KOPT-K1 (cell line): Measurements from ENCODE around the gene FAM20C.

Experiments used
- H3K27ac ChIP-seq: fragments of 200-600 bp; sonication (generic); 2 replicates; pipeline ENCODE4 v1.5.1; 2016; ENCODE audit warnings: antibody characterized with exemption, mild to moderate bottlenecking, low read depth, low read length; ENCODE audit not compliant: poor library complexity, severe bottlenecking
- H3K36me3 ChIP-seq: fragments of 200-600 bp; sonication (generic); 2 replicates; pipeline ENCODE4 v1.5.1; 2017; ENCODE audit warnings: antibody characterized with exemption, mild to moderate bottlenecking, low read length, moderate library complexity; ENCODE audit not compliant: insufficient read depth
- H3K9me3 ChIP-seq: fragments of 200-600 bp; sonication (generic); 2 replicates; pipeline ENCODE4 v1.5.1; 2017; ENCODE audit warnings: antibody characterized with exemption, low read length, mild to moderate bottlenecking; ENCODE audit not compliant: insufficient read depth, poor library complexity, severe bottlenecking

The FAM20C gene

DNA sequence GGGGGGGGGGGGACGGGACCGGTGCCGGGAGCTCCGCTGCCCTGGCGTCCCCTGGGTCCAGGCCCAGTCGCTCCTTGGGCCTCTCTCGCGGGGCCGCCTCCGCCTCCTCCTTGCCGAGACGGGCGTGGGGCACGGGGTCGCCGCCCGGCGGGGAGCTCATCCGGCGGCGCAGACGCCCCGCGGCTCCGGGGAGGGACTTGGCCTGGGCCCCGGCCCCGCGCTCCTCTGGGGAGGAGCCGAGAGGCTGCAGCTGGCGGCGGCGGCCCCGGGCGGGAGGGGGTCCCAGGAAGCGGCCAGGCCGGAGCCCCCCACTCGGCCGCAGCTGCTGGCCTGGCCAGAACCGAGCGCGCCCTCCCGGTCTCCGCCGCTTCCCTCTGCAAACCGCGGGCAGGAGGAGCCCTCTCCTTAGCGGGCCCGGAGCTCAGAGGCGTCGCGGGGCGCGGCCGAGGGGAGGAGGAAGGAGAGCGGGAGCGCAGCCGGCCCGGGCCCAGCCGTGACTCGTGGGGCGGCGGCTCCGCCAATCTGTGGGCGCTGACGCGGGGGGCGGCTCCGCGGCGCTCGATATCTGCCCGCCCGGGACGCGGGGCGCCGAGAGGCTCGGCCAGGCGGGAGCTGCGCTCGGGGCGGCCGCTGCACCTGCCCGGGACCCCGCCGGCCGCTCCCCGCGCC is at the start of gene FAM20C:
Gene FAM20C (plus strand): TSS at position 591 of the 669 bp plus-strand sequence. CDS start 629 bp downstream, outside the sequence.
- Histone ChIP-seq H3K27ac (peak within 1 kb of the TSS; percentile 14), H3K9me3 (no peaks in the 10 kb centered on the region), H3K36me3 (no peaks in the 10 kb centered on the region)

DNA sequence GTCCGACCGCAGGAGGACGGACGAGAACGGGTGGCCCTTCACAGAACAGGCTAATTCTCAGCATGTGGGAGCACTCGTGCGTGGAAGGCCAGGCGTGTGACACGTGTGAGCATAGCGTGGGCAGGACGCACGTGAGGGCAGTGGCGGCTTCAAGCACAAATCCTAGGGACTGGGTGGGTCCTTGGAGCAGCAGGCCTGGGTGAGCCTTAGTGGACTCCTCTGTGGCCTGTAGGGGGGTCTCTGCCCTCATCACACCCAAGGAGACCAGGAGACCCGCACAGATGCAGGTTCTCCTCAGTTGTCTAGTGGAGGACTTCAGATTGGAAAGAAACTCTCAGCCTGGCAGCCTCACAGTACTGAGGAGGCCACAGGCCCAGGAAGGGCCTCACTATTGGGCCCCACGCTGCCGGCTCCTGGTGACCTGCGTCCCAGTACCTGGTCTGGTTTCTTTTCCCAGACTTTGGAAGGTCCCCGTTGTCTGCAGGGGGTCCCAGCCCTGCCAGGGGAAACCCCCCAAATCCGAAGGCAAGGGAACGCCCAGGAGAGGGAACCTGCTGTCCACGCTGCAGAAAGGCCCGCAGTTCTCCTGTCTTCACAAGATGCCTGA is 49.1 kb upstream of the FAM20C start:
- Histone ChIP-seq H3K36me3 (peaks cover 8% of the 10 kb centered on the region; the same call in 1 of the 2 replicates), H3K27ac (no peak overlapping the region)

DNA sequence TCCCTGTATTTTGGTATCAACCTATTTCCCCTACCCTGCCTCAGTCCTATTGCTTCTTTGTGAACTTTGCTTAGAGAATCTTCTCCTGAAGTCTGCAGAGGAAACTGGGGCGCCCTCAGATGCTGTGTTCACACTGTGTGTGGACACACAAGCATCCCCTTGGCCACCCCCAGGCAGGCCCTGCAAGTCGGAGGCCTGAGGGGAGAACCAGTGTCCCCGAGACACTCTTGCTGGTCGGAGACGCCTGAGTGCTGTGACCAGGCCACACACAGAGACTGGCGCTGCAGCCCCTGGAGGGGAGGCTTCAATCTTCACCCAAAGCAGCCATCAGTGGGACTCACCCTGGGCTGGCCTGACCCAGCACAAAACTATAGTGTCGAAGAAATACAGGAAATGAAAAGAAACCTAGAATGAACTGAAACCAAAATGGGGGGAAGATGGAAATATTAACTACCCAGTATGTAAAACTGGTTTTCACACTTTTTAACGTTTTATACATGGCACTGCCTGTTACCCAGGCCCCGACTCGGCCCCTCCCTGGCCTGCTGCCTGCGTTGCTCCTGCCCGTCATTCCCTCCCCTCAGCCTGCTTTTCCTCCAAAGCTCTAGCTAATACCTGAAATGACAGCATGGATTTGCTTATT is 48.4 kb upstream of the FAM20C start:
- Histone ChIP-seq H3K36me3 (peaks cover 8% of the 10 kb centered on the region; the same call in 1 of the 2 replicates), H3K27ac (no peak overlapping the region), H3K9me3 (no peaks in the 10 kb centered on the region)

More for the DNA sequence above, 49.1 kb upstream of the FAM20C start:
- no peaks in the 10 kb centered on the region for H3K9me3 ChIP-seq

DNA sequence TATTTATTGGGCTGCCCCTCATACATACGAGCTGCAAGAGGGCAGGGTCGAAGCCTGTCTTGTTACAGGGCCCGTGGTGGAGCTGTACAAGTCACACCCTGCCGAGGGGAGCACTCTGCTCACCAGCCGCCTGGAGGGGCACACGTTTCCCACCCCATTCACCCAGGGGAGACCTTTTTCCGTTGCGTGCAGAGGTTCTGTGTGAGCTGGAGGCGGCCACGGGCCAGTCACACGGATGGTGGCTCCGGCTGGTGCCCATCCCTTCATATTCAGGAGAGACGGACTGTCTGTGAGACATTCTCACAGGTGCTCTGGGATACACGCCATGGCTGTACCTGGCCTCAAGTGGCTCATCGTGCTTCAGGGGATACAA is 47.9 kb upstream of the FAM20C start:
- no peaks in the 10 kb centered on the region for H3K9me3 ChIP-seq
- no peak overlapping the region for H3K27ac ChIP-seq
- H3K36me3 ChIP-seq = peaks cover 8% of the 10 kb centered on the region; the same call in 1 of the 2 replicates

DNA sequence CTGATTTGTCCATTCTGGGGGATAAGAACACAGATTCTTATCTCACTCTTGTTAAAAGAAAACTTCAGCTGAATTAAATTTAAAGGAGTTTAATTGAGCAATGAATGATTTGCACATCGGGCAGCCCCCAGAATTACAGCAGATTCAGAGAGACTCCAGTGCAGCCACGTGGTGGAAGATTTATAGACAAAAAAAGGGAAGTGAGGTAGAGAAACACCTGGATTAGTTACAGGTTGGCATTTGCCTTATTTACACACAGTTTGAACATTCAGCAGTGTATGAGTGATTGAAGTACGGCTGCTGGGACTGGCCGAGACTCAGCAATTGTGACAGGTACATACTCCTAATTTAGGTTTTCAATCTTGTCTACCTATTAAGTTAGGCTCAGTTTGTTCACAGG is 46.5 kb upstream of the FAM20C start:
- Histone ChIP-seq H3K9me3 (no peaks in the 10 kb centered on the region), H3K27ac (no peak overlapping the region)

DNA sequence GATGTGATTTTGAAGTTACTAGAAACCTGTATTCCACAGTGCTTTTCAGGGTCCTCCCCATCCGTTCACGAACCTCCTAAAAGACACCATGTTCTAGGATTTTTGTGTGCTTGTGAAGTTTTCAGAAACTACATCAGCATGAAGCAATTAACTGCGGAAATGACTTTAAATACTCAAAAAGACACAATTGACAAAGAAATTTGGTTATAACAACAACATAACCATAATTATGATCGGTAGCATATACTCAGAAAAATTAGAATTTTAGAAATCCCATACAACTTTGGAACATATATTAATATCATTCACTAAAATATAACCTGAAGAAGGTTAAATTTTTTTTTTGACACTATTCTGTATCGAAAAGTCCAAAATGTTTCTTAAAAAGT is 43.8 kb upstream of the FAM20C start:
- no peaks in the 10 kb centered on the region for H3K9me3 ChIP-seq
- peak overlapping the region; percentile 69 for H3K27ac ChIP-seq
- H3K36me3 ChIP-seq = peaks cover 8% of the 10 kb centered on the region; the same call in 1 of the 2 replicates

More for the DNA sequence above, 46.5 kb upstream of the FAM20C start:
- H3K36me3 ChIP-seq = peaks cover 8% of the 10 kb centered on the region; the same call in 1 of the 2 replicates

DNA sequence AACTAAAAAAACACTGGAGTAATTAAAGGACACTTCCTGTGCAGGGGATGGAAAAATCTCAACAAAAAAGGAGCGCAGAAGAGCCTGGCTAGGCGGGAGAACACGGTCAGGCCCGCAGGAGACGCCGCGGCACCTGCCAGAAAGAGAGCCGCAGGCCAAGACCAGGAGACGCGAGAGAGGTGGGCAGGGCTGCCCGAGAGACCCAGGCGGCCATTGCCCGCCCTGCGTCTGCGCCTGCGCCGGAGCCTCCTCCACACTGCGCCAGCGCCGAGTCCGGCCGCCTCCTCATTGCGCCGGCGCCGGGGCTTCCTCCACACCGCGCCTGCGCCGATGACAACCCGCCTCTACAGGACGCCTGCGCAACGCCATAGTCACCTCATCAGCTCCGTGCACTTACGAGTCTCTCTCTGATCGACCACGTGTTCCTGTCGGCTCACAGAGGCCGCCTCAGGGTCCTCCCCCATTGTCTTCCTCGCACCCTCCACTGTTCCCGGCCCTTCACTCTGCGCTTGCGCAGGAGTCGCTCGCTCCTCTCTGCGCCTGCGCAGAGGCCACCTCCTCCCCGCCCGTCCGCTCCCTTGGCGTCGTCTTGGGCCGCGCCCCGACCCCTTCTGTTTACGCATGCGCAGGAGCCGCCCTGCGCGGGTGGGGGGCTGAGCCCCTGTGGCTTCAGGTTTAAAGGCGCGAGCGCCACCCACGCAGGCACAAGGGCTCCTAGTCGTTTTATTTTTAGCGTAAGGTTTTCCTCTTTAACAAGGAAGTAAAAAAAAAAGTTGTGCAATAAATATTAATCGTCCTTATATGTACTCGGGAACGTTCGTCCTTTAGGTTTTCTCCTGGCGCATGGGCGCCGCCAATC is 43.2 kb upstream of the FAM20C start:
- H3K36me3 ChIP-seq = peaks cover 8% of the 10 kb centered on the region; the same call in 1 of the 2 replicates
- H3K27ac ChIP-seq = peak overlapping the region; percentile 69
- no peaks in the 10 kb centered on the region for H3K9me3 ChIP-seq

DNA sequence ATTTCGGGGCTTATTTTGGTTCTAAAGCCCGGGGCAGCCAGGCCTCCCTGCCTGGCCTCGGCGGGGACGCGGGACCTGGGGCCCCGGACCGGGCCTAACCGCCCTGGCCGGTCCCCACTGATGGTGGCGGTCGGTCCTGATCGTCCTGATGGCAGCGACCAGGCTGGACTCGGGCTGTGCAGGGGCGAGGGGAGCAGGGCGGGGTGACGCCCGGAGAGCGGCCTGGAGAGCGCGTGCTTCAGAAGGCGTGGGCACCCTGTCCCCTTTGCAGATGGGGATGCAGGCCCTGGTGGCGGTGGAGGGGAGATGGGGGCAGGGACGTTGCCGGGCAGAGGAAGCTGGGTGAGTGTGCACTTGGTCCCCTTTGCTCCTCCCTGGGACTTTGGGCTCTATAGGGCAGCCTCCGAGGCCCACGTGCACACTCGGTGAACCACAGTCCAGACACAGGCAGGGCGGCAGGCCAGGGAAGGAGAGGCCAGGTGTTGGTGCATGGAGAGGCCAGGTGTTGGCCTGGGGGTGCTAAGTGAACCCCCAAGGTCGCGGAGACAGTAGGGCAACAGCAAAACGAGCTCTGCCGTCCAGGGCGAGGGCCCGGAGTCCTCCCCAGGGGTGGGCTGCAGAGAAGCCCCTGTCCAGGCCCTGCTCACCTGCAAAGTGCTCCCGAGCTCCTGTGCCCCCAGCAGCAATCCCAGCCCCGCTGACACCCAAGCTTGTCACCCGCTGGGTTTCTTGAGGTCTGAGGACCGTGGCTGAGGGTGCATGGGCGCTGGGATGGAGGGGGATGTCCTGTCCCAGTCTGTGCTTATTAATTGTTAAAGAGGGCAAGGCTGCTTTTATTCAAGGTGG is 42.4 kb upstream of the FAM20C start:
- H3K36me3 ChIP-seq = peaks cover 8% of the 10 kb centered on the region; the same call in 1 of the 2 replicates
- peak overlapping the region; percentile 69 for H3K27ac ChIP-seq
- no peaks in the 10 kb centered on the region for H3K9me3 ChIP-seq

DNA sequence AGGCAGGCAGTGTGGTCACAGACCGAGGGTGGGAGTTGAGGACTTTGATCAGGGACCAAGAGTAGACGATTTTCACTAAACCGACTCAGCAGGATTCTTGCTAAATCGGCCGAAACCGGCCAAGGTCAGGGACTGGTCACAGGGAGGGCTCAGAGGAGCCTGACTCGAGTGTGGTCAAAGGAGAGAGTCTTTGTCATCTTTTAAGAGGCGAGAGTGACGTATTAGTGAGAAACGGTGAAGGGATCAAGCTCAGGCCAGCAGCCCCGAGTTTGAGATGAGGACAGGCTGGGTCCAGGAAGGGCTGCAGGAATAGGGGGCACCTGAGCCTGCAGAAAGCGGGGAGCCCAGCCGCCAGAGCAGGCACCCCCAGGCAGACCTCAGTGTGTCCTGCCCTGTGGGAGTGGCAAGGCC is 41.6 kb upstream of the FAM20C start:
- Histone ChIP-seq H3K9me3 (no peaks in the 10 kb centered on the region), H3K36me3 (peaks cover 8% of the 10 kb centered on the region; the same call in 1 of the 2 replicates), H3K27ac (no peak overlapping the region)

DNA sequence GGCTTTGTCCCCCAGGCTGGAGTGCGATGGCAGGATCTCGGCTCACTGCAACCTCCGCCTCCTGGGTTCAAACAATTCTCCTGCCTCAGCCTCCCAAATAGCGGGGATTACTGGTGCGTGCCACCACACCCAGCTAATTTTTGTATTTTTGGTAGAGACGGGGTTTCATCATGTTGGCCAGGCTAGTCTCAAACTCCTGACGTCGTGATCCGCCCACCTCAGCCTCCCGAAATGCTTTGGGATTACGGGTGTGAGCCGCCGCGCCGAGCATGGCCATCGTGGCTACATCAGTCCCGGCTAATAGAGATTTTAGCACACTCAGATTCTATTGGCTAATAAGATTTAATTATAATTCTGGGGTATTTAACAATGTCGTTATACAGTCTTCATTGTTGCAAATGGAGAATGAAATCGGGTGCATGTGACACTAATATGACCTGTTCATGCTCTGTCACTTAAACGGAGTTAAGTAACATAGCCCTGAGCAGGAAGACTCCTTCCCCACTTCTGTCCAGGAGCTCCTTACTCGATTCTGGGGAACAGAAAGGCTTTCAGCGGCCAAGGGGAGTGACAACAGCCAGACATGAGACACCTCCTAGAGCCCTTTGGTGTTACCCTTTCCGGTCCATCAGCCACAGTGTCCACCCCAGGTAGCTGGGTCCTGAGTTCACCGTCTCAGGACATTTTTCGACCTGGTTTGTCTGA is 40.9 kb upstream of the FAM20C start:
- Histone ChIP-seq H3K36me3 (peaks cover 6% of the 10 kb centered on the region; the same call in 1 of the 2 replicates), H3K27ac (no peak overlapping the region), H3K9me3 (no peaks in the 10 kb centered on the region)

DNA sequence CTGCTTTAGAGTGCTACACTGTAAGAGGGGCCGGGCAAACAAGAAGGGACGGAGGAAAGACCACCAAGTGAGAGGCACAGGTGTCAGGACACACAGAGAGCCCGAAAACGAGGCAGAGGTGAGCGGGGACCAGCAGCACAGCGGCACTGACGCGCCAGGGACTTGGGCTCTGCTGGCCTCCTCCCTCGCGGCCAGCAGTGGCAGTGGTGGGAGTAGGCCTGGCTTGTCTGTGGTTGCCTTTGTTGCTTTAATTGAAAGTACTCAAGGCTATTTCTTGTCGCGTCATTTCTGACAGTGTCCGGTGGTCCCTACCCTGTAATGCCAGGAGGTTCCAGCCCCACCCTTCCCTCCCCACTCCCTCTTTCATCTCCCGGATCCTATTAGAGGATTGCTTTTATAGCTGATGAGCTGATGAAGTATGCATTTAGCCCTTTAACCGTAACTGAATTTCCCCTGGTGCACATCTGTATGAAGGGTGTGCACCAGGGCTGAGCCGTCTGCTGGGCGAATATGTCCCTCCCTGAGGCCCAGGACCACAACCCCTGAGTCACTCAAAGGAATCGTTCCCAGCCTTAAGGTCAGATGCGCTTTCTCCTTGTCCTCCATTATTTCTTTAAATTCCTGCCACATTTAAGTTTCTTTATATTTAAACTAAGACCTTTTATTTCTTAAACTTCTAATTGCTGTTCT is 39.5 kb upstream of the FAM20C start:
- no peak overlapping the region for H3K27ac ChIP-seq
- H3K9me3 ChIP-seq = no peaks in the 10 kb centered on the region
- H3K36me3 ChIP-seq = no peaks in the 10 kb centered on the region

DNA sequence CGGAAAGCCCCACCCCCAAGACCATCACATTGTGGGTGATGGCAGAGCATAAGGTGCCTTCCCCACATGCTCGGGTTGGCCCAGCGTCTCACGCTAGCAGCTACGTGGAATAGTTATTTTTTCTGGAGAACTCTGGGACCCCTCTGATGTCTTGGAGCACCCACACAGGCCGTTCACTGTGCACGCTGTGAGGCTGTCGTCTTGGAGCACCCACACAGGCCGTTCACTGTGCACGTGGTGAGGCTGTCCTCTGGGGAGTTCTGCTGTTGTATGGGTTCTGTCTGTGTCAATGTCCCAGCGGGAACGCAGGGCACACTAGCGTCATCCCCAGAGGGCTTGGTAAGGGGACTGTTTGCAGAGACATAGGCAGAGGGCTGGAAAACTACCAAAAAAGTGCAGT is 38.8 kb upstream of the FAM20C start:
- H3K36me3 ChIP-seq = no peaks in the 10 kb centered on the region
- no peaks in the 10 kb centered on the region for H3K9me3 ChIP-seq
- no peak overlapping the region for H3K27ac ChIP-seq

DNA sequence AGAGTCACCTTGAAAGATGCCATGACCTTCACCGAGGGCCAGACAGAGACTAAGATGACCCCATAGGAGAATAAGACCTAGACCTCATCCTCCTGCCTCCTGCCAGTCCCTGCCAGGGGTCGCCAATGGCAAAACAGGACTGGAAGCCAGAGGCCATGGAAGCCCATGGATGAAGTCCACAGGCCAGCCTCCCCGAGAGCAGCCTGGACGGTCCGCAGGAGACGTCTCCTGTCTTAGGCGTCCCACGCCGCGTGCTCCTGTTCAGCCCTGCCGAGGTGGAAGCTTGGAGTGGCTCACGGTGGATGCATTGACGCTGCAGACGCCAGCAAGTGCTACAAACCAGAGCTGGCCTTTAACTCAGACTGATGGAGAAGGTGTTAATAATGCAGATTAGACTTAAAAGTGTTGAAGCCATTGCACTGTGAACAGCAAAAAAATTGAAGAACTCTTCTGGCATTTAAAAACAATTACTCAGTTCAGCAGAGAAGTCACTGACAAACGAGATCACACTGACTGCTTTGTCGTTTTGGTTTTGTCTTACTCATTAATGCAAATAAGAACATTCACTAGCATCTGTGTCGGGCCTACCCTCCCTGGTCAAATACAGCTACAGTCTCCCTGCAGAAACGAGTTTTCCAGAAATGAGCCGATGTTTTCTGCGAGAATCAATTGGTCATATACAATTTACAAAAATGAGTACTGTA is 38.1 kb upstream of the FAM20C start:
- Histone ChIP-seq H3K9me3 (no peaks in the 10 kb centered on the region), H3K36me3 (no peaks in the 10 kb centered on the region), H3K27ac (no peak overlapping the region)
